HCT116 (cell line): Measurements from ENCODE around the gene SMARCA2. TPM values are rescaled to one million over a fixed set of nuclear protein-coding genes. Genes with fewer than 3 reads are reported as not detected.

Experiments used
- ATAC-seq: fragments of 200-7000 bp; cut with Tn5 transposase; 2 replicates; pipeline ENCODE4 v1.9.1; 2020; ENCODE audit warnings: mild to moderate bottlenecking, moderate library complexity
- BruUV-seq: library from RNA; stranded (reverse); fragments of 400-500 nt; replicated peaks from 2 replicates; lab custom pipeline; 2021; lab: Mats Ljungman, UMichigan
- CTCF ChIA-PET: fragments of 300-600 bp; sonication (Branson Sonifier 250); formaldehyde crosslinking; loops from one replicate; lab custom pipeline; 2021; ENCODE audit warnings: antibody characterized with exemption; lab: Charles Lee
- POLR2A ChIA-PET: fragments of 300-600, 350-600 bp; sonication (Branson Sonifier 250); formaldehyde crosslinking; loops from one replicate; lab custom pipeline; 2021; ENCODE audit warnings: antibody characterized with exemption; lab: Charles Lee
- RAD21 ChIA-PET, 2 experiments: fragments of 300-600 bp; sonication (Branson Sonifier 250); formaldehyde crosslinking; loops; one replicate each; lab custom pipeline; 2023; ENCODE audit warnings: low total read pairs in 2 of 2; ENCODE audit not compliant: uncharacterized antibody in 2 of 2, unreplicated experiment in 2 of 2, low non-redundant PET in 1 of 2; lab: Charles Lee
- DNase-seq: peaks from one replicate; pipeline ENCODE4 v3.0.0-alpha.2; 2010; ENCODE audit warnings: low read depth, low spot score
- H2AFZ ChIP-seq: fragments of 200-600 bp; shearing (Covaris generic), sonication (generic); 2 replicates; pipeline ENCODE4 v1.6.1; 2017; ENCODE audit warnings: low read depth, mixed run types, mixed read lengths, antibody characterized with exemption, low read length; ENCODE audit not compliant: poor library complexity, severe bottlenecking
- H3K27ac ChIP-seq: 2 replicates; pipeline ENCODE4 v1.5.1; 2012; ENCODE audit warnings: low read depth, low read length
- H3K27me3 ChIP-seq: fragments of 200-600 bp; sonication (generic); 2 replicates; pipeline ENCODE4 v1.6.1; 2016; ENCODE audit warnings: mixed run types, low read length, mixed read lengths; ENCODE audit not compliant: insufficient read depth
- H3K36me3 ChIP-seq, 2 experiments: fragments of 200-500 bp in 1 of 2; fragments of 200-600 bp in 1 of 2; sonication (Bioruptor generic) in 1 of 2; sonication (generic) in 1 of 2; 2 replicates each; pipeline versions ENCODE4 v1.5.1 to v1.6.1; 2014 to 2016; ENCODE audit warnings: low read length in 2 of 2, inconsistent platforms in 1 of 2, mixed read lengths in 1 of 2, mixed run types in 1 of 2; ENCODE audit not compliant: insufficient read depth in 2 of 2, control insufficient read depth in 1 of 2
- H3K4me1 ChIP-seq, 2 experiments: fragments of 200-600 bp in 1 of 2; sonication (generic) in 1 of 2; 2 replicates each; pipeline versions ENCODE4 v1.5.1 to v1.6.1; 2012 to 2017; ENCODE audit warnings: low read length in 2 of 2, inconsistent platforms in 1 of 2, mild to moderate bottlenecking in 1 of 2, mixed read lengths in 1 of 2, mixed run types in 1 of 2, moderate library complexity in 1 of 2; ENCODE audit not compliant: insufficient read depth in 2 of 2, control insufficient read depth in 1 of 2
- H3K4me2 ChIP-seq: fragments of 200-600 bp; sonication (generic); 2 replicates; pipeline ENCODE4 v1.6.1; 2017; ENCODE audit warnings: mixed run types, low read length, mixed read lengths
- H3K4me3 ChIP-seq, 2 experiments: fragments of 200-600 bp in 1 of 2; sonication (generic) in 1 of 2; replicated peaks in 1 of 2; 2 replicates each; pipeline ENCODE4 v1.5.1; 2011 to 2016; ENCODE audit warnings: low read length in 2 of 2, control low read depth in 1 of 2, low read depth in 1 of 2, mild to moderate bottlenecking in 1 of 2, mixed read lengths in 1 of 2, mixed run types in 1 of 2
- H3K79me2 ChIP-seq: fragments of 200-600 bp; sonication (generic); 2 replicates; pipeline ENCODE4 v1.6.1; 2017; ENCODE audit warnings: mild to moderate bottlenecking, mixed run types, low read length, moderate library complexity, mixed read lengths; ENCODE audit not compliant: insufficient read depth
- H3K9ac ChIP-seq: fragments of 200-600 bp; sonication (generic); 2 replicates; pipeline ENCODE4 v1.6.1; 2016; ENCODE audit warnings: low read length, mixed read lengths
- H3K9me2 ChIP-seq: fragments of 200-600 bp; sonication (generic), shearing (Covaris generic); 2 replicates; pipeline ENCODE4 v1.6.1; 2017; ENCODE audit warnings: mixed run types, mild to moderate bottlenecking, moderate library complexity; ENCODE audit not compliant: insufficient read depth
- H3K9me3 ChIP-seq, 2 experiments: fragments of 200-500 bp in 1 of 2; fragments of 200-600 bp in 1 of 2; sonication (Bioruptor generic) in 1 of 2; sonication (generic) in 1 of 2; 2 replicates each; pipeline ENCODE4 v1.6.1; 2014 to 2017; ENCODE audit warnings: low read length in 2 of 2, mixed read lengths in 2 of 2, inconsistent platforms in 1 of 2, low read depth in 1 of 2, mild to moderate bottlenecking in 1 of 2, mixed run types in 1 of 2, moderate library complexity in 1 of 2; ENCODE audit not compliant: control insufficient read depth in 1 of 2, insufficient read depth in 1 of 2
- H4K20me1 ChIP-seq: fragments of 200-600 bp; sonication (generic), shearing (Covaris generic); 2 replicates; pipeline ENCODE4 v1.6.1; 2017; ENCODE audit warnings: mixed run types, mild to moderate bottlenecking, moderate library complexity; ENCODE audit not compliant: insufficient read depth
- CBX3 ChIP-seq: IDR thresholded peaks from 2 replicates; pipeline ENCODE4 v1.6.1; 2012; ENCODE audit warnings: low read depth
- CEBPB ChIP-seq: IDR thresholded peaks from 2 replicates; pipeline ENCODE4 v1.6.1; 2012; ENCODE audit warnings: low read depth
- EGR1 ChIP-seq: IDR thresholded peaks from 2 replicates; pipeline ENCODE4 v1.6.1; 2012; ENCODE audit warnings: low read depth
- ELF1 ChIP-seq: IDR thresholded peaks from 2 replicates; pipeline ENCODE4 v1.6.1; 2012; ENCODE audit warnings: low read depth, borderline replicate concordance
- EZH2 ChIP-seq: fragments of 200-600 bp; sonication (generic); IDR thresholded peaks from 2 replicates; pipeline ENCODE4 v1.6.1; 2017; ENCODE audit warnings: antibody characterized with exemption, mixed run types
- EZH2phosphoT487 ChIP-seq: fragments of 200-600 bp; IDR thresholded peaks from 2 replicates; pipeline ENCODE4 v1.6.1; 2018; ENCODE audit warnings: antibody characterized with exemption, borderline replicate concordance
- JUND ChIP-seq: IDR thresholded peaks from 2 replicates; pipeline ENCODE4 v1.6.1; 2012
- POLR2AphosphoS5 ChIP-seq: IDR thresholded peaks from 2 replicates; pipeline ENCODE4 v1.6.1; 2011; ENCODE audit warnings: mild to moderate bottlenecking, low read depth, low read length, moderate library complexity
- RAD21 ChIP-seq: IDR thresholded peaks from 2 replicates; pipeline ENCODE4 v1.6.1; 2012; ENCODE audit warnings: low read depth, mild to moderate bottlenecking
- SRF ChIP-seq: IDR thresholded peaks from 2 replicates; pipeline ENCODE4 v1.6.1; 2012; ENCODE audit warnings: low read depth
- TCF7L2 ChIP-seq: IDR thresholded peaks from 2 replicates; pipeline ENCODE4 v1.7.0; 2011; ENCODE audit warnings: borderline replicate concordance, inconsistent platforms; ENCODE audit not compliant: insufficient read depth, insufficient read length; ENCODE audit errors: extremely low read depth
- YY1 ChIP-seq: IDR thresholded peaks from 2 replicates; pipeline ENCODE4 v1.6.1; 2011; ENCODE audit warnings: low read length, low read depth, moderate library complexity, mild to moderate bottlenecking; ENCODE audit not compliant: insufficient replicate concordance; ENCODE audit errors: extremely low read depth
- ZNF274 ChIP-seq: fragments of 200-500 bp; sonication (Bioruptor generic); IDR thresholded peaks from 2 replicates; pipeline ENCODE4 v1.6.1; 2014; ENCODE audit warnings: mild to moderate bottlenecking, low read depth, low read length, inconsistent platforms
- intact Hi-C: fragments of 100-400 bp; cut with micrococcal nuclease; formaldehyde crosslinking; loops from 2 replicates; pipeline ENCODE4 v1.10.0; 2022
- total RNA-seq: library from RNA; stranded (reverse); gene quantifications from one replicate; pipeline ENCODE4 v1.2.1, GENCODE V29; 2021; ENCODE audit not compliant: unreplicated experiment
- TF ChIP-seq, protein P1 (sequence below): IDR thresholded peaks from 2 replicates; pipeline ENCODE4 v1.6.1; 2012; ENCODE audit warnings: low read depth
- TF ChIP-seq, protein P2 (sequence below): IDR thresholded peaks from 2 replicates; pipeline ENCODE4 v1.6.1; 2012
- TF ChIP-seq, protein P3 (sequence below), 3 experiments: fragments of 200-600 bp in 1 of 3; sonication (generic) in 1 of 3; IDR thresholded peaks in 2 of 3; conservative IDR thresholded peaks in 1 of 3; 2 replicates each; pipeline ENCODE4 v1.5.1; 2012 to 2017; ENCODE audit warnings: low read depth in 2 of 3, low read length in 2 of 3, antibody characterized with exemption in 1 of 3, borderline replicate concordance in 1 of 3, control low read depth in 1 of 3, mild to moderate bottlenecking in 1 of 3, mixed read lengths in 1 of 3, mixed run types in 1 of 3, moderate library complexity in 1 of 3; ENCODE audit not compliant: insufficient read depth in 1 of 3
- TF ChIP-seq, protein P4 (sequence below): IDR thresholded peaks from 2 replicates; pipeline ENCODE4 v1.6.1; 2012

Gene SMARCA2
- total RNA-seq, 1 experiment from 2014 or later, result 14.7 TPM

DNA sequence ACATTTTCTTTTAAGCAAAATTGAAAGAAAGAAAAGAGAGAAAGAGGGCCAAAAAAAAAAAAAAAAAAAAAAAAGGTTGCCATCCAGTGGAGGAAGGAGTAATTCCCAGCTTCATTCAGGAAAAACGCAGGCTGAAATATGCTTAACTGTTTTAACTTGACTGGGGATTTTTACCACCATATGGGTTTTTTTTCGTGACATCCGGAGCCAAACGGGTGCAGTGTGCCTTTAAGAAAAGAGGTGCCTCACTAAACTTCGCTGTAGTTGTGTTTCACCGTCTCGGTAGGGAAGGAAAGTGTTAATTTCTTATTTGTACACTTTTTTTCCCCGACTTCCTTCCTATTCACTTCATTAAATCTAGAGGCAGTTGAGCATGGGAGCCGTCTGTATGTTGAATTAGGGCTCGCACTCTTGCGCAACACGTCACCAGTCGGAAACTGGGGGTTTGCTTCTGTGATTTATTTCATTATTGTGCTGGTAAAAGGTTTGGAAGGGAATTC lies 143.0 kb downstream of the SMARCA2 start (continued):
- no peak for TF ChIP-seq YY1
- TF ChIP-seq TCF7L2, result no peak
- no peak for TF ChIP-seq SRF

DNA sequence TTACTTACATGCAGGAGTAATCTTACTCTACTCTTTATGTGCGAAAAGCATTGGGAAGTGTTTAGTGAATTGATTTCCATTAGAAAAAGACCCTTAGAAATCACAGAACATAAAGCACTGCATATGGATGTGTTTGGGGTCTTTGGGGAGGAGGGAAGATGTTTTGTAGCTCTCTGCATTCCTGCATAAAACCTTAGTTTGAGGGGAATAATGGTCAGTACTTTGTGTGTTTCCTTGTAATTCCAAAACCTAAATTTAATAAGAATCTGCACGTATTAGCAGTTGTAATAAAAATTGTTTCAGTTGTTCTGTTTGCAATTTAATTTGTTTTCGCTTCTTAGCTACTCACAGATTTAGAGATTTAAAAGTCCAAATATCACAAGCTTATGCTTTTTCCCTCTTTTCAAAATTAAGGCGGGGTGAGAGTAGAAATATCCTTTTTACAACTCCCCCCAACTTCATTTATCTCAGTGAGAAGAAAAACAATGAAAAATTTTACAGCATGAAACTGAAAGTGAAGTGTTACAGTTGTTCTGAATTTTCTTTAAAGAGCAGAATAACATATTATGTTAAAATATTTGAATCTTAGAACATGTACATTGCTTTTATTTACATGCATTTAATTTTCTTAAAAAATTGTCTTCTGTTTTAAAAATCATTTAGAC lies 143.8 kb downstream of the SMARCA2 start:
- BruUV-seq, result no TSS peak
- no peaks in the 10 kb centered on the region for H3K79me2 ChIP-seq
- no peaks in the 10 kb centered on the region for H4K20me1 ChIP-seq
- H3K9me3 ChIP-seq, result no peaks in the 10 kb centered on the region
- ChIA-PET CTCF (no interaction called here), RAD21 (no interaction called here), POLR2A (no interaction called here)
- H3K9me2 ChIP-seq, result no peaks in the 10 kb centered on the region
- ATAC-seq, result no peak
- no peak overlapping the region for H3K4me2 ChIP-seq
- H3K4me1 ChIP-seq, result no peaks in the 10 kb centered on the region
- H3K9ac ChIP-seq, result no peak overlapping the region
- no peak overlapping the region for H3K27ac ChIP-seq
- no peaks in the 10 kb centered on the region for H3K27me3 ChIP-seq
- H2AFZ ChIP-seq, result no peak overlapping the region
- H3K4me3 ChIP-seq, result no peak overlapping the region
- DNase-seq, result no peak
- TF ChIP-seq JUND, result no peak
- TF ChIP-seq, protein P1, sequence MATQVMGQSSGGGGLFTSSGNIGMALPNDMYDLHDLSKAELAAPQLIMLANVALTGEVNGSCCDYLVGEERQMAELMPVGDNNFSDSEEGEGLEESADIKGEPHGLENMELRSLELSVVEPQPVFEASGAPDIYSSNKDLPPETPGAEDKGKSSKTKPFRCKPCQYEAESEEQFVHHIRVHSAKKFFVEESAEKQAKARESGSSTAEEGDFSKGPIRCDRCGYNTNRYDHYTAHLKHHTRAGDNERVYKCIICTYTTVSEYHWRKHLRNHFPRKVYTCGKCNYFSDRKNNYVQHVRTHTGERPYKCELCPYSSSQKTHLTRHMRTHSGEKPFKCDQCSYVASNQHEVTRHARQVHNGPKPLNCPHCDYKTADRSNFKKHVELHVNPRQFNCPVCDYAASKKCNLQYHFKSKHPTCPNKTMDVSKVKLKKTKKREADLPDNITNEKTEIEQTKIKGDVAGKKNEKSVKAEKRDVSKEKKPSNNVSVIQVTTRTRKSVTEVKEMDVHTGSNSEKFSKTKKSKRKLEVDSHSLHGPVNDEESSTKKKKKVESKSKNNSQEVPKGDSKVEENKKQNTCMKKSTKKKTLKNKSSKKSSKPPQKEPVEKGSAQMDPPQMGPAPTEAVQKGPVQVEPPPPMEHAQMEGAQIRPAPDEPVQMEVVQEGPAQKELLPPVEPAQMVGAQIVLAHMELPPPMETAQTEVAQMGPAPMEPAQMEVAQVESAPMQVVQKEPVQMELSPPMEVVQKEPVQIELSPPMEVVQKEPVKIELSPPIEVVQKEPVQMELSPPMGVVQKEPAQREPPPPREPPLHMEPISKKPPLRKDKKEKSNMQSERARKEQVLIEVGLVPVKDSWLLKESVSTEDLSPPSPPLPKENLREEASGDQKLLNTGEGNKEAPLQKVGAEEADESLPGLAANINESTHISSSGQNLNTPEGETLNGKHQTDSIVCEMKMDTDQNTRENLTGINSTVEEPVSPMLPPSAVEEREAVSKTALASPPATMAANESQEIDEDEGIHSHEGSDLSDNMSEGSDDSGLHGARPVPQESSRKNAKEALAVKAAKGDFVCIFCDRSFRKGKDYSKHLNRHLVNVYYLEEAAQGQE, result no peak
- TF ChIP-seq, protein P2, sequence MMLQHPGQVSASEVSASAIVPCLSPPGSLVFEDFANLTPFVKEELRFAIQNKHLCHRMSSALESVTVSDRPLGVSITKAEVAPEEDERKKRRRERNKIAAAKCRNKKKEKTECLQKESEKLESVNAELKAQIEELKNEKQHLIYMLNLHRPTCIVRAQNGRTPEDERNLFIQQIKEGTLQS, result no peak
- TF ChIP-seq, protein P3, sequence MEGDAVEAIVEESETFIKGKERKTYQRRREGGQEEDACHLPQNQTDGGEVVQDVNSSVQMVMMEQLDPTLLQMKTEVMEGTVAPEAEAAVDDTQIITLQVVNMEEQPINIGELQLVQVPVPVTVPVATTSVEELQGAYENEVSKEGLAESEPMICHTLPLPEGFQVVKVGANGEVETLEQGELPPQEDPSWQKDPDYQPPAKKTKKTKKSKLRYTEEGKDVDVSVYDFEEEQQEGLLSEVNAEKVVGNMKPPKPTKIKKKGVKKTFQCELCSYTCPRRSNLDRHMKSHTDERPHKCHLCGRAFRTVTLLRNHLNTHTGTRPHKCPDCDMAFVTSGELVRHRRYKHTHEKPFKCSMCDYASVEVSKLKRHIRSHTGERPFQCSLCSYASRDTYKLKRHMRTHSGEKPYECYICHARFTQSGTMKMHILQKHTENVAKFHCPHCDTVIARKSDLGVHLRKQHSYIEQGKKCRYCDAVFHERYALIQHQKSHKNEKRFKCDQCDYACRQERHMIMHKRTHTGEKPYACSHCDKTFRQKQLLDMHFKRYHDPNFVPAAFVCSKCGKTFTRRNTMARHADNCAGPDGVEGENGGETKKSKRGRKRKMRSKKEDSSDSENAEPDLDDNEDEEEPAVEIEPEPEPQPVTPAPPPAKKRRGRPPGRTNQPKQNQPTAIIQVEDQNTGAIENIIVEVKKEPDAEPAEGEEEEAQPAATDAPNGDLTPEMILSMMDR (IDR thresholded peaks at IDR 0.05 in 2 of 3, conservative IDR thresholded peaks at IDR 0.05 in 1 of 3; ENCODE audit: borderline replicate concordance in 1 of 3, insufficient read depth in 1 of 3, low read depth in 2 of 3, low read length in 2 of 3), result no peak
- TF ChIP-seq RAD21, result no peak
- no peak for TF ChIP-seq ZNF274
- no peak for TF ChIP-seq EZH2
- TF ChIP-seq ELF1, result no peak
- TF ChIP-seq CBX3, result no peak
- TF ChIP-seq EGR1, result no peak
- no peak for TF ChIP-seq EZH2phosphoT487
- no peak for TF ChIP-seq POLR2AphosphoS5
- TF ChIP-seq CEBPB, result no peak
- TF ChIP-seq, protein P4, sequence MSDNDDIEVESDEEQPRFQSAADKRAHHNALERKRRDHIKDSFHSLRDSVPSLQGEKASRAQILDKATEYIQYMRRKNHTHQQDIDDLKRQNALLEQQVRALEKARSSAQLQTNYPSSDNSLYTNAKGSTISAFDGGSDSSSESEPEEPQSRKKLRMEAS, result no peak
- intact Hi-C loops, result no loop called here
- no peaks in the 10 kb centered on the region for H3K36me3 ChIP-seq
